Stimulated activated CD4-positive, alpha-beta T cell treated with anti-CD3 and anti-CD28 coated beads, Interleukin-12 subunit alpha, Interleukin-12 subunit beta, amount 100 ng/mL, for 4 hours (primary cell): Measurements from ENCODE around the gene DMRT1.

Source experiments
- DNase-seq: peaks from one replicate; pipeline ENCODE4 v3.0.0-alpha.2; 2020

DMRT1 gene

GRCh38 chr9:1005043-1005667 lies 163.7 kb downstream of the DMRT1 start:
- DNase-seq = no peak

DNA sequence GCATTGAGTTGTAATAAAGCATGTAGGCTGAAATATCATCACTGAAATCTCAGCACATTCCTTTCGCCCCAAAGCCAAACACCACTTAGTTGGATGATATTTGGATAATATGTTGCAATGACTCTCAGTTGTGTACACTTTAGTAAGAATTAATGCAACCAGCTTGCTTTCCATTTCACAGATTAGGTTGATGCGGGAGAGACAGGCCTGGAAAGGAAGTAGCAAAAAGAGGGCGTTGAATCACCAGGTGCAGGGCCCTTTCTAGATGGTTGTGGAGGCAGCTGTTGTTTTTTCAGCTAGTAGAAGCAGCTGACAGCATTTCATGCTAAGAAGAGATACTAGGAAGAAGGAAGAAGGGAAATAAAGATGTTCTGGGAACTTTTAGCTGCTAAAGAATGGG lies 165.8 kb downstream of the DMRT1 start:
- DNase-seq = no peak

GRCh38 chr9:1008216-1008615 lies 166.7 kb downstream of the DMRT1 start:
- no peak for DNase-seq

DNA sequence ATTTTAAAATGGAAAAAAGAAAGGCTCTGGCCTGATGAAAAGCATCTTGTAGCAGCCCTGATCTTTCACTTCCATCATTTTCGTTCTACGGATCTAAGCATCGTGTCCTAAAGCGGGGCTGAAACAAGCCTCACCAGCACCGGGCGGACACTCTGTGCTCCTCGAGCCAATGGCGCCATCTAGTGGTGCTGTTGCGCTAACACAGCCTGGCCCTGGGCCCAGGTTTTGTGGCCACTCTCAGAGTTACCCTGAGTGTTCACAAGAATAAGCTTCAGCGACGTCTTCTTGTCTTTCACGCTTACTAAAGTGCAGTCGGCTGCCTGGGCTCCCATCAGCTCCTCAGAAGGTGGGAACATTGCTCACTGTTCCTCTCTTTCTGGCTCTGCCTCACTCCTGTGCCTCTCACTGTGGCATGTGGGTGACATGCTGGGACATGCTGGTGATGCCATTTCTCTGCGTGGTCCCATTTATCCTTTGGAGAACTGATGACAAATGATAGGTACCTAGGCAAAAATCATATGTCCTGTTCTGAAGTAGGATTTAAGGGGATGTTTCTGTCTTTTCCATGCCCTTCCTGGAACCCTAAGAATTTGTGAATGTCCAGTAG lies 167.7 kb downstream of the DMRT1 start:
- DNase-seq = peak; percentile 70

GRCh38 chr9:1013021-1013420 lies 171.5 kb downstream of the DMRT1 start:
- DNase-seq = no peak

GRCh38 chr9:1014225-1014624 lies 172.7 kb downstream of the DMRT1 start:
- DNase-seq = no peak

GRCh38 chr9:1014640-1015039 lies 173.1 kb downstream of the DMRT1 start:
- no peak for DNase-seq

DNA sequence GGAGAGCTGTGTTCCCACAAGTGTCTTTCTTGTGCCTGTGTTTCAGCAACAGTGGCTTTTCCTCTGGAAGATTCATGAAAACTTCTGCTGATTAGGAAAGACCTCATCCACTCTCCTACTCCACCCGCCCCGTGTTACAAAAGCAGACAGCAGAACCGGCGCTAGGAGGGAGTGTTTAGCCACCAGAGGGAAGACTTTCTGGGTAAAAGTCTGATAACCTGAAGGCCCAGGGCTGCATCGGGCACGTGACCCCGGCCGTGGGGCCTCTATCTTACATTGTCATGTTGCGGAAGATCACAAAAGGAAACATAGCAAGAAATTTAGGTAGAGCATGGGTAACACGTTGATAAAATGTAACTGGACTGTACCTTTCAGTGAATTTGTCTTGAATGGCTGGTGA lies 176.6 kb downstream of the DMRT1 start:
- peak; percentile 2 for DNase-seq
